Hematopoietic multipotent progenitor cell treated with erythropoietin and hydrocortisone succinate and interleukin-3 and kit ligand, for 6 days (in vitro differentiated cells): ENCODE measurements around the gene DTL.

Experiments
- DNase-seq: peaks from one replicate; pipeline ENCODE4 v3.0.0-alpha.2; 2015

Gene DTL

DNA sequence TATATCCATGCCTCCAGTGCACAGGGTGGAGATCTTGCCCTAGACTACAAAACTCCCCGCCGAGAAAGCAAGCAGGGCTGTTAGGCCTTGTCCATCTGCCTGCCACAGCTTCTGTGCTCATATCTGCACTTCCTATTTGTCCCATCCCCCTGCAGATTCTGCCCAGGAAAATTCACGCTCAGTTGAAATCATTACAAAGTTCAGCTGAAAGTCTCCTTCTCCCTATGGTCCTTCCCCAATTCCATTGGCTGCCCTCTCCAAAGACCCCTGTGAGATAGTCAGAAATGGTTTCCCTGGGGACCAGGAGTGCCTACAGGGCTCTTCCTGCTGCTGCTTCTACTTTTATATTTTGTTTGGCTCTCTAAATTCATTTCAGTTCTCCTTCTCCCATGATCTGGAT lies 63.2 kb downstream of the DTL start:
- no peak for DNase-seq

- DNase-seq: no peak
These were observed 65.7 kb downstream of the DTL start for GRCh38 chr1:212101251-212101650.

GRCh38 chr1:212101735-212102134 lies 66.2 kb downstream of the DTL start:
- DNase-seq: no peak

DNA sequence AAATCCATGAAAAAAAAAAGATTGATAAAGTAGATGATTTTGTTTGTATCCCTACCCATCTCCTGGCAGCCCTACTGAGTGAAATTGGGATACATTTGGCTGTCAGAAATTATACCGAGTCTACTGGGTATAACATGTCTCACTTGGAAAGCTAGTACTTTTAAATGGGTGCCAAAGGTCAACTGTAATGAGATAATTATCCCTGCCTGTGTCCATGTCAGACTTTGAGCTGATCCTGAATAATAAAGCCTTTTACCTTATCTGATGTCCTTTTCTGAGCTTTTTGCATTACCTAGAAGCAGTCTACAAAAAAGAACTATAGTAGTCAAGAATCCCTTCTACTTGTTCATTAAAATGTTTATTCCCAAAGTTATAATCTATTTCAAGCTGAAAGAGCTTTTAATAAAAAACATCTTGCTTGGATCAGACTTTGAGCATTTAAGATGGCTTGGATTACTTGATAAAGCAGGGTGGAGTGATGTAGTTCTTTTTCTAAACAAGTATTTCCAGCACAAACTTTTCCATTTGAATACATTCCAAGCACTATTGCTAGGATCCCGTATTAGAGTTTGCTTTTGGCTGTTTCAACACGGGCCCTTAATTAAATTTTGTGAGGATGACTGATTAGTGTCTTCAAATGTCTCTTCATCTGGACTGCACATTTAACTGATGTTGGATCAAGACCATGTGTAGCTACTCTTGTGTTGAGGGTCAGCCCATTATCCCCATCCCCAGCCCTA lies 69.2 kb downstream of the DTL start:
- no peak for DNase-seq

- no peak for DNase-seq
These were observed 70.8 kb downstream of the DTL start for GRCh38 chr1:212106286-212106792.

GRCh38 chr1:212107481-212107880 lies 71.9 kb downstream of the DTL start:
- no peak for DNase-seq

DNA sequence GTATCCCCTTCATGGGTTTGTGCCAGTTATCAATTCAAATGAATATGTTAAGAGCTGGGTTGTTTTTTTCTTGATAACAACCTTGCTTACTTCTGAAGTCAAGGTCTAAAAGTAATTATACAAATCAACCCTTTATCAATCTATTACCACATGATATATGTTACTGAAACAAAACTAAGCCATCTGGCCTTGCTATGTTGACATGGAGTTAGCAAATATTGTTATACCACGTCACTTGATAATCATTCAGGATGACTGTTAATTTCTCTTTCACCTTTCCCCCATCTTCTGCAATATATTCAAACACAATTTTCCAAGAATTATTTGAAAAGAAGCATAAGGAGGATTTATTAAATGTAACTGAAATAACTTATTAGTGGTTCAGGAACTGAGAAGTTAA lies 72.6 kb downstream of the DTL start:
- DNase-seq: no peak

- no peak for DNase-seq
These were observed 73.4 kb downstream of the DTL start for GRCh38 chr1:212108981-212109380.

DNA sequence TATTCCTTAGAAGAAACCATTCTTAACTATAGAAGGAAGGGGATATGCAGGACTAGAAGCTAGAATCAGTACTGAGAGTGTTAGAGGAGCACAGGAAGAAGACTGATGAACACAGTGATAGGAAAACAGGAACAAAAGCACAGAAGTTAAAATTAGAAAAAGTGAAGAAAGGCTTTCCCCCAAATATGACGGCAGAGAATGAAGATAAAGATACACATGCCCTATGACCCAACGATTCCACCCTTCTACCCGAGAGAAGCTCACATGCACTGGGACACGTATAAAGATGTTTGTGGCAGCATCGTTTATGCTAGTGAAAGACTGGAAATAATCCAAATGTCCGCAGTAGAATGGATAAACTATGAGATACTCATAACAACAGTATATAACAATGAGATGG lies 74.2 kb downstream of the DTL start:
- DNase-seq: peak; percentile 56

GRCh38 chr1:212110617-212111016 lies 75.1 kb downstream of the DTL start:
- DNase-seq: peak; percentile 27

DNA sequence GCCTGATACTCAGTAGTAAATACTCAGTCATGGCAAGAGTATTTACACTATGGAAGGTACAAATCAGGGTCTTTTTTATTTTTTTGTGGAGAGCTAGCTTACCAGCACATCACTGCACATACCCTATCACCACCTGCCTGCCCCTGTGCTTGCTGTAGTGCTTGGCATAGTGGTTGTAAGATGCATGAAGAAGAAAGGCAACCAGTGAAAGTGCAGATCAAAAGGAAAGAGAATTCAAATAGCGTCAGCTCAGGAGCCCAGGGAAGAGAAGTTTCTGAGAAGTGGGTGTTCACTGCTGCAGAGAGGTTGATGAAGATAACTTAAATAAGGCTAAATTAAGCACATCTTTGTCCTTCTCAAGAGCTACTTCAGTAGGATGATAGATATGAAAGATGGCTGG lies 76.0 kb downstream of the DTL start:
- no peak for DNase-seq

DNA sequence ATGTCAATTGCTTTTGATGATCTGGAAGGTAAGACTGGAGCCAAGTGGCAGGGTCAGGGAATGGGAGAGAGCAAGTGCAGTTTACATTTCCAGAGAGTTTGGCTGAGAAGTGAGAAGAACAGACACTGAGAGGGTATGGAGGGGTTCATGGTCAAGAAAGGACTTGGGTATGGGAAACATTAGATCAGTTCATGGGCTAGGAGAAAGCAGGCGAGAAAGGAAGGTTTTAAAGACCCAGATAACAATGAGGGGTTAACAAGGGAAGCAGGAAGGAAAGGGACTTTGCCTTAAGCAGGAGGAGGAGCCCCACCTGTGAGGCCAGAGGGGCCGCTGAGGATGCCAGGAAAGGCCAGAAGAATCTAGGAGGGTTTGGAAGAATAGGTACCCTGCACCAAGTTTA lies 78.2 kb downstream of the DTL start:
- no peak for DNase-seq

- DNase-seq: peak; percentile 55
These were observed 82.8 kb downstream of the DTL start for GRCh38 chr1:212118167-212118871.

DNA sequence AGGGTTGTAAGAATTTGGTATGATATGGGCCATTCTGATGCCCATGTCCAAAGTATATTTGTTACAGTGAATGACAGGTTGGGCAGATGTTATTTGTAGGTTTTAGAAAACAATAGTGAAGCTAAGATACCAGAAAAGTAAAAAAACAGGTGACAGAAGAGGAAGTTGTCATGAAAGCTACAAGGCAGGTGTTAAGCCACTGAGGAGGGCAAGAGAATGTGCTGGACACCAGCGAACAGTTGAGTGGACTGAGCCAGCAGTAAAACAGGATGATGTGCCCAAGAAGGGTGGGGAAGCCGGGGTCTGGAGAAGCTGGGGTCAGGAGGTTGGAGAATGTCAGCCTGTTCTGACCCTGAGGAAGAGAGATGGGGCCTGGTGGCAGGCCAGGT lies 83.3 kb downstream of the DTL start:
- no peak for DNase-seq

DNA sequence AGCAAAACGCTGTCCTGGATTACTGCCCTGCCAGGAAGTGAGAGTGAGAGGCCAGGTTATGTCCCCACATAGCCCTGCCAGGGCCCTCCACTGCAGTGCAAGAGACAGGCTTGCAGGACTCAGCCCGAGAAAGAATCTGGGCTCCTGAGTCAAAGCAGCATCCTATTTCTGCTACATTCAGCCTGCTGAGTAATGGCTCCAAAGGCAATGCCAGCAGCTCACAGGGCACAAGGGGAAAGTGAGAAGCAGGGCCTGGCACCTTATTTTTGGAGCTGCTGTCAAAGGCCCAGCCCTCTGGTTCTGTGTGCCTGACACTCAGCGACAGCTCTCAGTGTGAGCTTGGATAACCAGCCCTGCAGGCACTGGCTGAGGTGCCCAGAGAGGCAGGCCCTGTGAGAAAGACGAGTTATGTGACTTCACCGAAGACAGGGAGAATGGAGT lies 83.9 kb downstream of the DTL start:
- no peak for DNase-seq

GRCh38 chr1:212119863-212120262 lies 84.3 kb downstream of the DTL start:
- DNase-seq: no peak

DNA sequence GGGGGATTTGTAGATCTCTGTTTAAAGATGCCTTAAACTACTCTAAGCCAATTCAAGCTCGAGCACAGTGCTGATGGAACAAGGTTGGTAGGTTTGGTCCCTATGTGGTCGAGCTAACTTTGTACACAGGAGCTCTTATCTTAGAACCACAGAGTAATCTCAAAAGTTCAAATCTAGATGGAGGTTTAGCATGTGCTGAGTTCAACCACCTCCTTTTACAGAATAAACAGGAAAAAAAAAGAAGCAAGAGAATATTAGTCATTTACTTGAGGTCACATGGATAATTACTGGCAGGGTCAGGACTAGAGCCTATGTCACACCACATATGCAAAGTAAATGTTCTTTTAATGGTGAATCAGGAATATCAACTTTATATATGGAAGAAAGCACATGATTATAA lies 86.2 kb downstream of the DTL start:
- DNase-seq: peak; percentile 75

DNA sequence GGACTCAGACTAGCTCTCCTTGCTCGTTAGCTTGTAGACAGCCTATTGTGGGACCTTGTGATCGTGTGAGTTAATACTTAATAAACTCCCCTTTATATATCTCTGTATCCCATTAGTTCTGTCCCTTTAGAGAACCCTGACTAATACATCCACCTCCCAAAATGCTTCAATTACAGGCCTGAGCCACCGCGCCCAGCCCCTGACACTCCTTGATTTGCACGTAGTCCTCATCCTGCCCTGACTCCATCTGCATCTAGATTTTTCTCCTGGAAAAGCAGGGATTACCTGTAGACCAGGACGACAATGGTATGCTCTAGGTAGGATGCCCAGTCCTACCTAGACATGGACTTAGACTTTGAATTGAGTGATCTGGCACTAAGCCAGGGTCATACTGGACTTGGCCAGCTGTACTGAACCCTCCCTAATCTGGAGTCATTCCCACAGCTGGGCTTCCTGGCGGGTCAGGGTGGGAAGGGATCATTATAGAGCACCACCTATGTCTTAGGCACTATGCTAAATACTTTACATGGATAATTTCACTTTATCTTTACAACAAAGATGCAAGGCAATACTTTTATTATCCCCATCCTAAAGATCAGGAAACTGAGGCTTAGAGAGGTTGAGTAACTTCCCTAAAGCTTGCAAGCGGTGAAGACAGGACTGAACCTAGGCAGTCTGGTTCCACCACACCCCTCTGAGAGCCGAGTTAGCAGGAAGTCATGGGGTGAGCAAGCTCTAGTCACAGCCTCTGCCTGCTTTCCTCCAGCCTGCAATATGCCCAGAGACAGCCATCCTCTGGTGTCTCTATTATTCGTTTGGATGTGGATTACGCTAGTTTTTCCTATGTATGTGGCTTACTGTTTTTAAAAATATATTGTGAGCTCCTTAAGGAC lies 89.4 kb downstream of the DTL start:
- DNase-seq: peak; percentile 62

- DNase-seq: no peak
These were observed 90.1 kb downstream of the DTL start for GRCh38 chr1:212125654-212126053.

DNA sequence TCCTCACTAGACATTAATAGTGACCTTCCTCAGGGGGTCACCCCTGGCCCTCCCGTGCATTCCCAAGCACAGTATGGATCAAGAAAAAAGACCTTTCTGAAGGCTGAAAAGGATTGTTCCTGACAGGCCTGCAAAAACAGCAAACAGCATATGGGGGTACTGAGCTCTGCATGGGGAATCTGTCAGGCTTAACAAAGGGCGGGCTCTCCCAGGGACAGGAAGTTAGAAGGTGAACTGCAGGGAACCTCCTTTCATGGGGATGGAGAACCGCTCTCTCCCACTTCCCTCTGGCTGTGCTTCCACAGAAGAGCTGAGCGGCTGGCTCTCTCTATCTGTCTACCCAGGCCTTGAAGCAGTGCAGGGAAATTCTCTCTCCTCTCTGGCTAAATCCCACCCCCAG lies 91.7 kb downstream of the DTL start:
- DNase-seq: no peak

- DNase-seq: no peak
These were observed 94.2 kb downstream of the DTL start for GRCh38 chr1:212129781-212130180.

DNA sequence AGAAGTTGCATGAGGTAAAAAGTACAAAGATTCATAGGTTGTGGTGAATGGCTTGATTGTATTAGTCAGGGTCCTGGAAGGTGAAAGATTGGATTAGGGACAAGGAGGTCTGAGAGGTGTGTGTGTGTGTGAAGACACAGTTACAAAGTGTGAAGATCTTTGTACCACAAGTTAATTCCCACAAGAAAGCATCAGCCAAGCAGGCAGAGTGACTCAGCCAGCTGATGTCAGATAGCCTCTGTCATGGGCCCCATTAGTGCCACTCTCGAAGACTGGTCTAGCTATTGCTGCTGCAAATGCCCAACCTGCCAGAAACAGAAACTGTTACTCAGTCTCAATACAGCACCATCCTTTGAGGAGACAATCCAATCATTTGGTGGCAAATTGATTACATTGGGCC lies 96.5 kb downstream of the DTL start:
- DNase-seq: no peak

- DNase-seq: no peak
These were observed 97.8 kb downstream of the DTL start for GRCh38 chr1:212133319-212133718.
